SK-N-SH (cell line): ENCODE measurements around the gene MBP. TPM values are rescaled to one million over a fixed set of nuclear protein-coding genes. Genes with fewer than 3 reads are reported as not detected.

Source experiments
- CTCF ChIA-PET: fragments of 300-600, 350-600 bp; formaldehyde crosslinking; extraction: SDS; loops from one replicate; lab custom pipeline; 2021; lab: Yijun Ruan, JAX
- POLR2A ChIA-PET: fragments of 350-600 bp; sonication (Branson Sonifier 250); formaldehyde crosslinking; extraction: SDS; loops from one replicate; lab custom pipeline; 2020; ENCODE audit warnings: antibody characterized with exemption, inconsistent platforms; lab: Yijun Ruan, JAX
- DNase-seq: peaks from one replicate; pipeline ENCODE4 v3.0.0; 2012
- H2AFZ ChIP-seq: fragments of 200-600 bp; sonication (generic); 2 replicates; pipeline ENCODE4 v1.8.1; 2016; ENCODE audit warnings: antibody characterized with exemption, mild to moderate bottlenecking, low read depth
- H3F3A ChIP-seq: fragments of 200-600 bp; sonication (generic); replicated peaks from 2 replicates; pipeline ENCODE3; 2016; ENCODE audit warnings: antibody characterized with exemption, mild to moderate bottlenecking; ENCODE audit not compliant: insufficient read depth
- H3K27ac ChIP-seq, 2 experiments: fragments of 200-500 bp in 1 of 2; fragments of 200-600 bp in 1 of 2; sonication (Bioruptor generic) in 1 of 2; sonication (generic), shearing (Covaris generic) in 1 of 2; 2 replicates each; pipeline versions ENCODE4 v1.5.1 to v1.6.1; 2014 to 2016; ENCODE audit warnings: low read depth in 2 of 2, inconsistent platforms in 1 of 2, low read length in 1 of 2, mild to moderate bottlenecking in 1 of 2, mixed read lengths in 1 of 2
- H3K27me3 ChIP-seq: fragments of 200-600 bp; sonication (generic), shearing (Covaris generic); 2 replicates; pipeline ENCODE4 v1.6.1; 2016; ENCODE audit warnings: mixed run types; ENCODE audit not compliant: insufficient read depth
- H3K36me3 ChIP-seq, 2 experiments: fragments of 200-500 bp in 1 of 2; fragments of 200-600 bp in 1 of 2; sonication (Bioruptor generic) in 1 of 2; sonication (generic) in 1 of 2; replicated peaks in 1 of 2; 2 replicates each; pipeline versions ENCODE3 to v1.5.1; 2014 to 2016; ENCODE audit warnings: low read length in 1 of 2, mild to moderate bottlenecking in 1 of 2; ENCODE audit not compliant: insufficient read depth in 2 of 2, control insufficient read depth in 1 of 2
- H3K4me1 ChIP-seq, 2 experiments: fragments of 200-500 bp in 1 of 2; fragments of 200-600 bp in 1 of 2; sonication (Bioruptor generic) in 1 of 2; sonication (generic), shearing (Covaris generic) in 1 of 2; 2 replicates each; pipeline versions ENCODE4 v1.5.1 to v1.6.1; 2014 to 2016; ENCODE audit warnings: low read depth in 1 of 2, low read length in 1 of 2, mixed run types in 1 of 2; ENCODE audit not compliant: insufficient read depth in 2 of 2, control insufficient read depth in 1 of 2
- H3K4me2 ChIP-seq: fragments of 200-600 bp; sonication (generic), shearing (Covaris generic); 2 replicates; pipeline ENCODE4 v1.6.1; 2017; ENCODE audit warnings: mixed run types
- H3K4me3 ChIP-seq, 2 experiments: fragments of 200-500 bp in 1 of 2; fragments of 200-600 bp in 1 of 2; sonication (Bioruptor generic) in 1 of 2; sonication (generic), shearing (Covaris generic) in 1 of 2; 2 replicates each; pipeline versions ENCODE4 v1.5.1 to v1.8.1; 2014 to 2016; ENCODE audit warnings: low read depth in 2 of 2, inconsistent platforms in 1 of 2, low read length in 1 of 2, mild to moderate bottlenecking in 1 of 2, mixed read lengths in 1 of 2, moderate library complexity in 1 of 2
- H3K79me2 ChIP-seq: fragments of 200-600 bp; sonication (generic); 2 replicates; pipeline ENCODE4 v1.8.1; 2017; ENCODE audit warnings: mild to moderate bottlenecking; ENCODE audit not compliant: insufficient read depth
- H3K9ac ChIP-seq: fragments of 200-600 bp; sonication (generic); 2 replicates; pipeline ENCODE4 v1.6.1; 2017; ENCODE audit warnings: mixed run types
- H3K9me2 ChIP-seq: fragments of 200-600 bp; sonication (generic); 2 replicates; pipeline ENCODE4 v1.6.1; 2017; ENCODE audit warnings: mixed run types
- H3K9me3 ChIP-seq: fragments of 200-600 bp; sonication (generic); 2 replicates; pipeline ENCODE4 v1.6.1; 2017; ENCODE audit warnings: mixed run types, mild to moderate bottlenecking, moderate library complexity
- H4K20me1 ChIP-seq: fragments of 200-600 bp; sonication (generic); 2 replicates; pipeline ENCODE4 v1.6.1; 2017; ENCODE audit warnings: mild to moderate bottlenecking, mixed run types; ENCODE audit not compliant: insufficient read depth
- CHD2 ChIP-seq: fragments of 150-350 bp; IDR thresholded peaks from 2 replicates; pipeline ENCODE4 v1.6.1; 2018; ENCODE audit warnings: low read length; ENCODE audit not compliant: partially characterized antibody
- CTCF ChIP-seq: fragments of 200-600 bp; sonication (generic); IDR thresholded peaks from 2 replicates; pipeline ENCODE4 v1.6.1; 2017; ENCODE audit warnings: antibody characterized with exemption, mild to moderate bottlenecking, moderate library complexity
- EP300 ChIP-seq, 2 experiments: IDR thresholded peaks; 2 replicates each; pipeline versions ENCODE4 v1.4.0 to v1.6.1; 2012; ENCODE audit warnings: borderline replicate concordance in 1 of 2, low read depth in 1 of 2, low read length in 1 of 2
- EZH2phosphoT487 ChIP-seq: fragments of 200-600 bp; sonication (generic); IDR thresholded peaks from 2 replicates; pipeline ENCODE4 v1.6.1; 2017; ENCODE audit warnings: low read depth, mixed run types, mild to moderate bottlenecking, antibody characterized with exemption, moderate library complexity, borderline replicate concordance
- GATA2 ChIP-seq: sonication (generic); formaldehyde crosslinking; IDR thresholded peaks from 2 replicates; pipeline ENCODE4 v1.5.0; 2020; ENCODE audit warnings: mild to moderate bottlenecking, missing genetic modification reagents
- JUND ChIP-seq: IDR thresholded peaks from 2 replicates; pipeline ENCODE4 v1.4.0; 2012
- MEF2A ChIP-seq: IDR thresholded peaks from 2 replicates; pipeline ENCODE4 v1.4.0; 2012; ENCODE audit warnings: low read depth, borderline replicate concordance
- NFIC ChIP-seq: IDR thresholded peaks from 2 replicates; pipeline ENCODE4 v1.4.0; 2012; ENCODE audit warnings: borderline replicate concordance
- NRF1 ChIP-seq: IDR thresholded peaks from 2 replicates; pipeline ENCODE4 v1.6.1; 2012; ENCODE audit warnings: low read depth, mild to moderate bottlenecking, low read length
- POLR2AphosphoS5 ChIP-seq: IDR thresholded peaks from 2 replicates; pipeline ENCODE4 v1.6.1; 2012; ENCODE audit warnings: low read depth, low read length
- RAD21 ChIP-seq: IDR thresholded peaks from 2 replicates; pipeline ENCODE4 v1.6.1; 2012; ENCODE audit warnings: mild to moderate bottlenecking, low read length
- RCOR1 ChIP-seq: fragments of 150-350 bp; IDR thresholded peaks from 2 replicates; pipeline ENCODE4 v1.6.1; 2017; ENCODE audit warnings: antibody characterized with exemption, low read length
- RFX5 ChIP-seq: IDR thresholded peaks from 2 replicates; pipeline ENCODE4 v1.6.1; 2012; ENCODE audit warnings: mild to moderate bottlenecking, improper control_type of control experiment, low read length
- SIN3A ChIP-seq: IDR thresholded peaks from 2 replicates; pipeline ENCODE4 v1.6.1; 2012; ENCODE audit warnings: low read depth, mild to moderate bottlenecking, low read length, moderate library complexity, borderline replicate concordance
- SMC3 ChIP-seq: IDR thresholded peaks from 2 replicates; pipeline ENCODE4 v1.6.1; 2012; ENCODE audit warnings: low read depth, low read length, improper control_type of control experiment
- TAF1 ChIP-seq: IDR thresholded peaks from 2 replicates; pipeline ENCODE4 v1.6.1; 2012; ENCODE audit warnings: low read depth, mild to moderate bottlenecking, low read length, moderate library complexity, borderline replicate concordance
- WGBS: methylation state at CpG from one replicate; pipeline ENCODE4 v1.1.6; 2017; ENCODE audit warnings: low lambda C conversion rate; 5-methylcytosine and 5-hydroxymethylcytosine counted together
- polyA plus RNA-seq, 3 experiments: library from polyadenylated mRNA; depleted of rRNA; stranded (reverse); fragments of >200 nt; gene quantifications; 2 replicates each; pipeline ENCODE4 v1.2.3, GENCODE V29; 2012
- TF ChIP-seq, protein P1 (sequence below): IDR thresholded peaks from 2 replicates; pipeline ENCODE4 v1.4.0; 2012; ENCODE audit warnings: low read depth, borderline replicate concordance
- TF ChIP-seq, protein P2 (sequence below): IDR thresholded peaks from 2 replicates; pipeline ENCODE4 v1.6.1; 2012; ENCODE audit warnings: mild to moderate bottlenecking, low read depth, low read length, moderate library complexity

The MBP gene
- polyA plus RNA-seq, 1 of the 3 experiments (the other 2 are of a cell fraction): 1.6 TPM

DNA sequence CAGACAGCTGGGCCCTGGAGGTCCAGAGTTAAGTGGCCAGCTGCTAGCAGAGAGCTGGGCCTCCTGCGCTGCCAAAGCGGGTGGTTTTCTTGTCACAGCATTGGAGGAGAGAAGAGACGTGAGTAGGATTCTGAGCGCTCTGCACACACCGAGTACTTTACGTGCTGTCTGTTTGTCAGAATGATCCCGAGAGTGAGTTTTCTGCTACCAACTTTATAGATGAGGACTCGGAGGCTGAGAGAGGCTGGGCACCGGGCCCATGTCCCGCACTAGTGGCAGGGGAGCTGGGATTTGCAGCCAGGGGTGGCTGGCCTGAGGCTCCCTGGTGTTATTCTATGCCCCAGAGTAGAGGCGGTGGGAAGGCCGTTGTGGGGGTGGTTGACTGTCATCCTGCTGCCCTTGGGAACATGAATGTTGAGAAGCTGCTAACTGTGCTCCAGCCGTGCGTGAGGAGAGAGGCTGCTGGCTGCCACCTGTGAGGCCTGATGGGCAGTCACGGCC is 36.3 kb upstream of the MBP start:
- H3K4me3 ChIP-seq: no peak overlapping the region
- no peak for DNase-seq
- POLR2A ChIA-PET: no interaction called here
- no peaks in the 10 kb centered on the region for H3K36me3 ChIP-seq
- no peaks in the 10 kb centered on the region for H4K20me1 ChIP-seq
- CTCF ChIA-PET: no interaction called here
- H3K27ac ChIP-seq: no peak overlapping the region
- H3K27me3 ChIP-seq: no peaks in the 10 kb centered on the region
- no peak overlapping the region for H3K9ac ChIP-seq
- no peak for TF ChIP-seq POLR2AphosphoS5
- TF ChIP-seq CTCF: no peak
- no peak for TF ChIP-seq EZH2phosphoT487
- TF ChIP-seq CHD2: no peak
- WGBS: 89% methylated on average over 11 of the region's 15 CpGs
- no peak overlapping the region for H2AFZ ChIP-seq
- no peaks in the 10 kb centered on the region for H3F3A ChIP-seq
- H3K4me1 ChIP-seq: no peaks in the 10 kb centered on the region
- H3K9me3 ChIP-seq: no peaks in the 10 kb centered on the region
- no peak overlapping the region for H3K4me2 ChIP-seq
- no peaks in the 10 kb centered on the region for H3K9me2 ChIP-seq
- H3K79me2 ChIP-seq: no peaks in the 10 kb centered on the region

DNA sequence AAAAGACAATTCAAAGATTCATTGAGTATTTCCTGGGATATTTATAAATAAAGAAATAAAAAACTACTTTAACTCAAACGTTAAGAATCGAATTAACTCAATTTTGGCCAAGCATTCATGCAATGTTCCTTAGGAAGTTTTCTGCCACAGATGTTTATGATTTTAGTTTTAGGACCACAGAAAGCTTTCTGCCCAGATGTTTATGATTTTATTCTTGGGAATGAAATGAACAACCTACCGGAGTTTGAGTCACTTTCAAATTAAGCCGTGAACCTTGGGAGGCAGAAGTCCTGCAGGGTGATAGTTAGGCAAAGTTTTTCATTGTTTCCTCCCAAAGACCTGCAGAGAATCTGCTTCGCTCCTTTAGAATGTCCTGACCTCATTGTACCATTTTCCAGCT is 34.7 kb upstream of the MBP start:
- no peaks in the 10 kb centered on the region for H3K9me2 ChIP-seq
- H2AFZ ChIP-seq: no peak overlapping the region
- WGBS: 34% methylated on average over 5 of the region's 5 CpGs
- no peaks in the 10 kb centered on the region for H3K4me1 ChIP-seq
- no peaks in the 10 kb centered on the region for H4K20me1 ChIP-seq
- no peak overlapping the region for H3K27ac ChIP-seq
- H3K4me2 ChIP-seq: no peak overlapping the region
- no peak overlapping the region for H3K9ac ChIP-seq
- H3K27me3 ChIP-seq: no peaks in the 10 kb centered on the region
- H3K9me3 ChIP-seq: no peaks in the 10 kb centered on the region
- H3K4me3 ChIP-seq: no peak overlapping the region
- DNase-seq: no peak
- H3K36me3 ChIP-seq: no peaks in the 10 kb centered on the region
- ChIA-PET POLR2A (no interaction called here), CTCF (interaction anchor here (0.6 to 1.7 kb wide), 4 partner anchors 16 to 245 kb away, joined by 3 to 4 read pairs (median 3); no protein-coding TSS in a partner anchor)
- no peaks in the 10 kb centered on the region for H3F3A ChIP-seq
- no peaks in the 10 kb centered on the region for H3K79me2 ChIP-seq
- TF ChIP-seq RAD21 (no peak), EZH2phosphoT487 (no peak), RCOR1 (no peak), GATA2 (CRISPR knock-in tag) (no peak), JUND (no peak), CTCF (no peak), NRF1 (no peak), RFX5 (no peak), SIN3A (no peak), TAF1 (no peak), NFIC (no peak), SMC3 (no peak), EP300 (IDR thresholded peaks at IDR 0.05; ENCODE audit: borderline replicate concordance in 1 of 2, low read depth in 1 of 2, low read length in 1 of 2) (no peak), MEF2A (no peak)
- TF ChIP-seq, protein P1, sequence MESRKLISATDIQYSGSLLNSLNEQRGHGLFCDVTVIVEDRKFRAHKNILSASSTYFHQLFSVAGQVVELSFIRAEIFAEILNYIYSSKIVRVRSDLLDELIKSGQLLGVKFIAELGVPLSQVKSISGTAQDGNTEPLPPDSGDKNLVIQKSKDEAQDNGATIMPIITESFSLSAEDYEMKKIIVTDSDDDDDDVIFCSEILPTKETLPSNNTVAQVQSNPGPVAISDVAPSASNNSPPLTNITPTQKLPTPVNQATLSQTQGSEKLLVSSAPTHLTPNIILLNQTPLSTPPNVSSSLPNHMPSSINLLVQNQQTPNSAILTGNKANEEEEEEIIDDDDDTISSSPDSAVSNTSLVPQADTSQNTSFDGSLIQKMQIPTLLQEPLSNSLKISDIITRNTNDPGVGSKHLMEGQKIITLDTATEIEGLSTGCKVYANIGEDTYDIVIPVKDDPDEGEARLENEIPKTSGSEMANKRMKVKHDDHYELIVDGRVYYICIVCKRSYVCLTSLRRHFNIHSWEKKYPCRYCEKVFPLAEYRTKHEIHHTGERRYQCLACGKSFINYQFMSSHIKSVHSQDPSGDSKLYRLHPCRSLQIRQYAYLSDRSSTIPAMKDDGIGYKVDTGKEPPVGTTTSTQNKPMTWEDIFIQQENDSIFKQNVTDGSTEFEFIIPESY: no peak
- TF ChIP-seq, protein P2, sequence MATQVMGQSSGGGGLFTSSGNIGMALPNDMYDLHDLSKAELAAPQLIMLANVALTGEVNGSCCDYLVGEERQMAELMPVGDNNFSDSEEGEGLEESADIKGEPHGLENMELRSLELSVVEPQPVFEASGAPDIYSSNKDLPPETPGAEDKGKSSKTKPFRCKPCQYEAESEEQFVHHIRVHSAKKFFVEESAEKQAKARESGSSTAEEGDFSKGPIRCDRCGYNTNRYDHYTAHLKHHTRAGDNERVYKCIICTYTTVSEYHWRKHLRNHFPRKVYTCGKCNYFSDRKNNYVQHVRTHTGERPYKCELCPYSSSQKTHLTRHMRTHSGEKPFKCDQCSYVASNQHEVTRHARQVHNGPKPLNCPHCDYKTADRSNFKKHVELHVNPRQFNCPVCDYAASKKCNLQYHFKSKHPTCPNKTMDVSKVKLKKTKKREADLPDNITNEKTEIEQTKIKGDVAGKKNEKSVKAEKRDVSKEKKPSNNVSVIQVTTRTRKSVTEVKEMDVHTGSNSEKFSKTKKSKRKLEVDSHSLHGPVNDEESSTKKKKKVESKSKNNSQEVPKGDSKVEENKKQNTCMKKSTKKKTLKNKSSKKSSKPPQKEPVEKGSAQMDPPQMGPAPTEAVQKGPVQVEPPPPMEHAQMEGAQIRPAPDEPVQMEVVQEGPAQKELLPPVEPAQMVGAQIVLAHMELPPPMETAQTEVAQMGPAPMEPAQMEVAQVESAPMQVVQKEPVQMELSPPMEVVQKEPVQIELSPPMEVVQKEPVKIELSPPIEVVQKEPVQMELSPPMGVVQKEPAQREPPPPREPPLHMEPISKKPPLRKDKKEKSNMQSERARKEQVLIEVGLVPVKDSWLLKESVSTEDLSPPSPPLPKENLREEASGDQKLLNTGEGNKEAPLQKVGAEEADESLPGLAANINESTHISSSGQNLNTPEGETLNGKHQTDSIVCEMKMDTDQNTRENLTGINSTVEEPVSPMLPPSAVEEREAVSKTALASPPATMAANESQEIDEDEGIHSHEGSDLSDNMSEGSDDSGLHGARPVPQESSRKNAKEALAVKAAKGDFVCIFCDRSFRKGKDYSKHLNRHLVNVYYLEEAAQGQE: no peak
